Keratinocyte (primary cell): Measurements from ENCODE around the gene PIP4K2B. TPM values are rescaled to one million over a fixed set of nuclear protein-coding genes. Genes with fewer than 3 reads are reported as not detected.

Experiments used
- DNase-seq: peaks from one replicate; pipeline ENCODE4 v3.0.0-alpha.2; 2011; ENCODE audit warnings: low read depth, missing footprints, low spot score
- FAIRE-seq: peaks from 2 replicates; lab custom pipeline; 2011; peaks lifted over from hg19 to GRCh38; lab: Jason Lieb, UNC
- H2AFZ ChIP-seq: 2 replicates; pipeline ENCODE4 v1.6.0; 2012; ENCODE audit warnings: low read length, control low read depth, inconsistent platforms; ENCODE audit not compliant: control insufficient read depth
- H3K27ac ChIP-seq: 2 replicates; pipeline ENCODE4 v1.5.1; 2011; ENCODE audit warnings: low read length; ENCODE audit not compliant: control insufficient read depth, insufficient read depth
- H3K27me3 ChIP-seq: 3 replicates; pipeline ENCODE4 v1.6.0; 2011; ENCODE audit warnings: low read length; ENCODE audit not compliant: control insufficient read depth, insufficient read depth; ENCODE audit errors: extremely low read depth
- H3K36me3 ChIP-seq, 2 experiments: 2 replicates in 1 of 2; 3 replicates in 1 of 2; pipeline ENCODE4 v1.5.1; 2011; ENCODE audit warnings: low read length in 2 of 2, mild to moderate bottlenecking in 1 of 2; ENCODE audit not compliant: control insufficient read depth in 2 of 2, insufficient read depth in 2 of 2; ENCODE audit errors: extremely low read depth in 1 of 2
- H3K4me1 ChIP-seq: 3 replicates; pipeline ENCODE4 v1.5.1; 2011; ENCODE audit warnings: low read length; ENCODE audit not compliant: control insufficient read depth, insufficient read depth; ENCODE audit errors: extremely low read depth
- H3K4me2 ChIP-seq: 3 replicates; pipeline ENCODE4 v1.6.0; 2011; ENCODE audit warnings: low read depth, low read length; ENCODE audit not compliant: control insufficient read depth, insufficient read depth; ENCODE audit errors: extremely low read depth
- H3K4me3 ChIP-seq, 3 experiments: fragments of 200-600 bp in 1 of 3; sonication (generic) in 1 of 3; 2 replicates in 2 of 3; 3 replicates in 1 of 3; pipeline ENCODE4 v1.5.1; 2011 to 2016; ENCODE audit warnings: low read length in 3 of 3, mild to moderate bottlenecking in 3 of 3, control low read depth in 2 of 3, inconsistent platforms in 1 of 3, low read depth in 1 of 3, mixed read lengths in 1 of 3, mixed run types in 1 of 3, moderate library complexity in 1 of 3; ENCODE audit not compliant: control insufficient read depth in 2 of 3, insufficient read depth in 2 of 3; ENCODE audit errors: extremely low read depth in 1 of 3
- H3K79me2 ChIP-seq: 2 replicates; pipeline ENCODE4 v1.6.0; 2012; ENCODE audit warnings: low read length; ENCODE audit not compliant: control insufficient read depth, insufficient read depth
- H3K9ac ChIP-seq: 3 replicates; pipeline ENCODE4 v1.6.0; 2011; ENCODE audit warnings: low read length; ENCODE audit not compliant: control insufficient read depth, insufficient read depth; ENCODE audit errors: extremely low read depth
- H3K9me1 ChIP-seq: 3 replicates; pipeline ENCODE4 v1.6.0; 2011; ENCODE audit warnings: low read length; ENCODE audit not compliant: control insufficient read depth, insufficient read depth; ENCODE audit errors: extremely low read depth
- H3K9me3 ChIP-seq: 2 replicates; pipeline ENCODE4 v1.5.1; 2012; ENCODE audit warnings: low read depth, low read length; ENCODE audit not compliant: control insufficient read depth
- H4K20me1 ChIP-seq: 3 replicates; pipeline ENCODE4 v1.6.0; 2011; ENCODE audit warnings: low read length; ENCODE audit not compliant: control insufficient read depth, insufficient read depth; ENCODE audit errors: extremely low read depth
- EZH2 ChIP-seq: IDR thresholded peaks from one replicate; pipeline ENCODE4 v1.6.1; 2012; ENCODE audit warnings: inconsistent platforms, mild to moderate bottlenecking, low read length, moderate library complexity
- dilution Hi-C: fragments of 300-500 bp; cut with MboI; formaldehyde crosslinking; loops from one replicate; pipeline ENCODE4 v1.7.0; 2020; ENCODE audit warnings: low sequenced_read_pairs; ENCODE audit not compliant: extremely low pct_ligation_motif_present
- polyA plus RNA-seq, 5 experiments: library from polyadenylated mRNA; depleted of rRNA in 3 of 5; stranded (reverse) in 3 of 5; stranded (forward) in 1 of 5; unstranded in 1 of 5; fragments of >200 nt; gene quantifications; 1 replicate in 1 of 5; 2 replicates in 3 of 5; 3 replicates in 1 of 5; pipeline versions ENCODE4 v1.2.1 to v1.2.3, GENCODE V29; 2011 to 2012; ENCODE audit warnings: missing spikeins in 2 of 5, low read depth in 1 of 5, low replicate concordance in 1 of 5
- TF ChIP-seq, protein P1 (sequence below), 3 experiments: IDR thresholded peaks in 1 of 3; conservative IDR thresholded peaks in 1 of 3; optimal IDR thresholded peaks in 1 of 3; 2 replicates in 2 of 3; 3 replicates in 1 of 3; pipeline versions ENCODE3 to v1.5.1; 2011; ENCODE audit warnings: low read length in 3 of 3, mild to moderate bottlenecking in 3 of 3, moderate library complexity in 2 of 3, control low read depth in 1 of 3, inconsistent platforms in 1 of 3; ENCODE audit not compliant: insufficient read depth in 2 of 3; ENCODE audit errors: extremely low read depth in 1 of 3

The PIP4K2B gene
- polyA plus RNA-seq, 1 donor (not counting 4 experiments of a cell fraction or from before 2014, with no cell fraction given), result 26.4 TPM

DNA sequence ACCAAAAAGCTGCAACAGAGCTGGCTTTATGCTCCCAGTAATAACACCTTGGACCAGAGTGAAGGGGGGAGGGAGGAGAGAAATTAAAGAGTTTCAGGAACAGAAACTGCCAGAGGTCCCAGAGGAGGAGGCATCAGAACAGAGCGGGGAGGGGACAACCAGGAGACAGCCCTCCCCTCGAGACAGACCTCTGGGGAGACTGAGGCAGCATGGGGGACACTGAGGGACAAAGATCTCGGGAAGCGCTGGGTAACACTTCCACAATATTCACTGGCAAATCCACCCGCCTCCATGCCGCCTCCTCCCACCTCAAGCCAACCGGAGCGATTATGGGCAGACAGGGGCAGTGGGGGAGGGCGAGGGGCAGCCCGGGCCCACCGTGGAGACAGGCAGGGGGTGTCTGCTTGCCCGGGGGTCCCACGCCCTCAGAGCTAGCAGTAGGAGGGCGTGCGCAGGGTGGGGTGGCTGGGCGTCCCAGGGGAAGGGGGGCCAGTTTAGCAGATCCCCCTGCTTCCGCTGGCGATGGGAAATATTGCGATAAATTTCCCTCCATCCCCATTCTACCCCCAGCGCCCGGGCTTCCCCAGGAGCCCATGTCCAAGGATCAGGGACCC lies 52.4 kb downstream of the PIP4K2B start:
- H3K4me1 ChIP-seq, result peaks cover 40% of the 10 kb centered on the region
- no peak overlapping the region for H3K27ac ChIP-seq

DNA sequence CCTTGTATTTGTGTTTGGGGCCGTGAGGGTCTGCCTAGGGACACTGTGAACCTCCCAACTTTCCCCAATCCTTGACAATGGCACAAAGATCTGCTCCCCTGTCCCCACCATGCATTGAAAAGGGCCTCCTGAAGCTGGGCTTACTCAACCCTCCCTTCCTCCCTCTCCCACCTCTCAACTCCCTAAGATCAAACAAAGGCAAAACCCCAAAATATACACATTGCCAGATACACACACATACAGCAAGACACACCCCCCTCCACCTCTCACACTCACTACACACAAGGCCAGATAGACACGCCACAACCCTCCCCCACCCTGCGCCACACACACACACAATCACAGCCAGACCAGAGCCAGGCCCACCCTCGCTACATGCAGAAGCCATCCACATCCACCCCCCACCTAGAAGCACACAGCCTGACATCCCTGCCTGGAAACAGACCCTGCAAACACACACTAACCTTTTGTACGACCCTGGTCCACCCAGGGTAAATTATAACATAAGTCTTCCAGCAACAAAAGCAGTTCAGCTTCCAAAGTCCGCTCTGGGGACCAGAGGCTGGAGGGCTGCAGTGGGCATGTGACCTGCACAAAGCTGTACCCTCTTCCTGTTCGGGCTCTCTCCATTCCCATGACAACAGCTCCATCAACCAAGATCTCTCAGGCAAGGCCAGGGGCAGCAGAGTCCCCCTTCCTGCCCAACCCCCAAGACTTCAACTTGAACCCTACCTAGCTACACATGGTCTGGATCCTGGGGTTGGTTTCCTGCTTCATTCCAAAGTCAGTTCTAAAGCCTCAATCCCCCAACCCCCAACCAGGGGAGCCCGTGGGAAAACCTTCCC lies 53.1 kb downstream of the PIP4K2B start:
- Histone ChIP-seq H2AFZ (no peak overlapping the region), H3K4me3 (peak overlapping the region; percentile 87 to 95 (median 90)), H3K79me2 (peaks cover 58% of the 10 kb centered on the region), H3K4me1 (peaks cover 40% of the 10 kb centered on the region), H3K27ac (no peak overlapping the region), H3K4me2 (peak overlapping the region; percentile 94), H3K9me1 (peaks cover 7% of the 10 kb centered on the region), H4K20me1 (peaks cover 6% of the 10 kb centered on the region), H3K36me3 (no peaks in the 10 kb centered on the region), H3K9ac (no peak overlapping the region), H3K27me3 (no peaks in the 10 kb centered on the region), H3K9me3 (no peaks in the 10 kb centered on the region)
- no peak for FAIRE-seq
- TF ChIP-seq, protein P1, sequence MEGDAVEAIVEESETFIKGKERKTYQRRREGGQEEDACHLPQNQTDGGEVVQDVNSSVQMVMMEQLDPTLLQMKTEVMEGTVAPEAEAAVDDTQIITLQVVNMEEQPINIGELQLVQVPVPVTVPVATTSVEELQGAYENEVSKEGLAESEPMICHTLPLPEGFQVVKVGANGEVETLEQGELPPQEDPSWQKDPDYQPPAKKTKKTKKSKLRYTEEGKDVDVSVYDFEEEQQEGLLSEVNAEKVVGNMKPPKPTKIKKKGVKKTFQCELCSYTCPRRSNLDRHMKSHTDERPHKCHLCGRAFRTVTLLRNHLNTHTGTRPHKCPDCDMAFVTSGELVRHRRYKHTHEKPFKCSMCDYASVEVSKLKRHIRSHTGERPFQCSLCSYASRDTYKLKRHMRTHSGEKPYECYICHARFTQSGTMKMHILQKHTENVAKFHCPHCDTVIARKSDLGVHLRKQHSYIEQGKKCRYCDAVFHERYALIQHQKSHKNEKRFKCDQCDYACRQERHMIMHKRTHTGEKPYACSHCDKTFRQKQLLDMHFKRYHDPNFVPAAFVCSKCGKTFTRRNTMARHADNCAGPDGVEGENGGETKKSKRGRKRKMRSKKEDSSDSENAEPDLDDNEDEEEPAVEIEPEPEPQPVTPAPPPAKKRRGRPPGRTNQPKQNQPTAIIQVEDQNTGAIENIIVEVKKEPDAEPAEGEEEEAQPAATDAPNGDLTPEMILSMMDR (optimal IDR thresholded peaks at IDR 0.05 in 1 of 3, IDR thresholded peaks at IDR 0.05 in 1 of 3, conservative IDR thresholded peaks at IDR 0.05 in 1 of 3; ENCODE audit: extremely low read depth in 1 of 3, insufficient read depth in 2 of 3, low read length in 3 of 3), result no peak
- no peak for TF ChIP-seq EZH2
- DNase-seq, result no peak
- dilution Hi-C loops, result no loop called here

More for the DNA sequence above, 52.4 kb downstream of the PIP4K2B start:
- Histone ChIP-seq H3K9ac (peak overlapping the region; percentile 89), H3K4me3 (peak overlapping the region; percentile 87 to 95 (median 90)), H3K9me3 (no peaks in the 10 kb centered on the region), H2AFZ (no peak overlapping the region), H3K9me1 (peaks cover 7% of the 10 kb centered on the region), H3K36me3 (no peaks in the 10 kb centered on the region), H3K79me2 (peaks cover 51% of the 10 kb centered on the region), H3K27me3 (no peaks in the 10 kb centered on the region), H3K4me2 (peak overlapping the region; percentile 94), H4K20me1 (peaks cover 4% of the 10 kb centered on the region)
- no peak for FAIRE-seq
- DNase-seq, result no peak
- TF ChIP-seq, protein P1 (optimal IDR thresholded peaks at IDR 0.05 in 1 of 3, IDR thresholded peaks at IDR 0.05 in 1 of 3, conservative IDR thresholded peaks at IDR 0.05 in 1 of 3; ENCODE audit: extremely low read depth in 1 of 3, insufficient read depth in 2 of 3, low read length in 3 of 3), result no peak
- TF ChIP-seq EZH2, result no peak
- dilution Hi-C loops, result no loop called here
